IgD-negative memory B cell (primary cell): ENCODE measurements around the gene MAP7. TPM values are rescaled to one million over a fixed set of nuclear protein-coding genes. Genes with fewer than 3 reads are reported as not detected.

ENCODE experiments used
- H3K27ac Mint-ChIP-seq, 3 donors: one replicate each; pipeline ENCODE4 v1.8.0; 2020 to 2022; ENCODE audit warnings: mild to moderate bottlenecking in 3 of 3, mixed read lengths in 3 of 3, moderate library complexity in 1 of 3
- H3K27me3 Mint-ChIP-seq: one replicate; pipeline ENCODE4 v1.8.0; 2021; ENCODE audit warnings: mixed read lengths
- H3K36me3 Mint-ChIP-seq: one replicate; pipeline ENCODE4 v1.8.0; 2020; ENCODE audit warnings: mild to moderate bottlenecking, mixed read lengths
- H3K4me1 Mint-ChIP-seq, 3 donors: one replicate each; pipeline ENCODE4 v1.8.0; 2020 to 2022; ENCODE audit warnings: mixed read lengths in 3 of 3, mild to moderate bottlenecking in 1 of 3
- H3K4me3 Mint-ChIP-seq, 4 donors: one replicate each; pipeline ENCODE4 v1.8.0; 2020 to 2022; ENCODE audit warnings: mild to moderate bottlenecking in 4 of 4, mixed read lengths in 4 of 4, moderate library complexity in 3 of 4
- H3K9me3 Mint-ChIP-seq, 3 donors: one replicate each; pipeline ENCODE4 v1.8.0; 2020 to 2021; ENCODE audit warnings: mixed read lengths in 3 of 3, mild to moderate bottlenecking in 1 of 3
- polyA plus RNA-seq: library from polyadenylated mRNA; unstranded; fragments of 300-500 nt; fragmentation: Illumina TruSeq; gene quantifications from one replicate; pipeline ENCODE4 v1.2.3, GENCODE V29; 2021

MAP7 gene
- polyA plus RNA-seq, 1 donor from 2014 or later = 4.0 TPM

- Mint-ChIP-seq H3K4me1 (no peaks in the 10 kb centered on the region), H3K27me3 (no peaks in the 10 kb centered on the region), H3K36me3 (peaks cover 17% of the 10 kb centered on the region), H3K9me3 (peaks cover 0 to 3% (median 2%) of the 10 kb centered on the region in 3 donors), H3K27ac (no peak overlapping the region), H3K4me3 (no peak overlapping the region)
These were observed 26.6 kb upstream of the MAP7 start for GRCh38 chr6:136576821-136577220.

GRCh38 chr6:136571496-136571895 is 21.3 kb upstream of the MAP7 start:
- Mint-ChIP-seq H3K4me3 (no peak overlapping the region), H3K27me3 (no peaks in the 10 kb centered on the region), H3K36me3 (peaks cover 26% of the 10 kb centered on the region), H3K27ac (no peak overlapping the region), H3K9me3 (peaks cover 2 to 15% (median 5%) of the 10 kb centered on the region in 3 donors), H3K4me1 (no peaks in the 10 kb centered on the region)

- Mint-ChIP-seq H3K27me3 (no peaks in the 10 kb centered on the region), H3K27ac (no peak overlapping the region), H3K36me3 (peaks cover 26% of the 10 kb centered on the region), H3K9me3 (peaks cover 2 to 15% (median 5%) of the 10 kb centered on the region in 3 donors), H3K4me3 (no peak overlapping the region), H3K4me1 (no peaks in the 10 kb centered on the region)
These were observed 20.8 kb upstream of the MAP7 start for GRCh38 chr6:136571065-136571464.

- Mint-ChIP-seq H3K4me3 (no peak overlapping the region), H3K4me1 (peaks cover 0 to 1% (median 0%) of the 10 kb centered on the region in 3 donors), H3K9me3 (peaks cover 2 to 15% (median 2%) of the 10 kb centered on the region in 3 donors), H3K27me3 (no peaks in the 10 kb centered on the region), H3K27ac (no peak overlapping the region), H3K36me3 (peaks cover 26% of the 10 kb centered on the region)
These were observed 17.9 kb upstream of the MAP7 start for GRCh38 chr6:136568129-136568528.

GRCh38 chr6:136567688-136568087 is 17.5 kb upstream of the MAP7 start:
- Mint-ChIP-seq H3K4me3 (no peak overlapping the region), H3K27me3 (no peaks in the 10 kb centered on the region), H3K36me3 (peaks cover 25% of the 10 kb centered on the region), H3K27ac (no peak overlapping the region), H3K4me1 (peaks cover 0 to 1% (median 0%) of the 10 kb centered on the region in 3 donors), H3K9me3 (peaks cover 2 to 15% (median 2%) of the 10 kb centered on the region in 3 donors)

GRCh38 chr6:136566851-136567250 is 16.6 kb upstream of the MAP7 start:
- Mint-ChIP-seq H3K9me3 (peaks cover 2 to 13% (median 2%) of the 10 kb centered on the region in 3 donors), H3K36me3 (peaks cover 25% of the 10 kb centered on the region), H3K4me1 (peaks cover 0 to 1% (median 0%) of the 10 kb centered on the region in 3 donors), H3K27ac (no peak overlapping the region), H3K4me3 (no peak overlapping the region), H3K27me3 (no peaks in the 10 kb centered on the region)

- peak overlapping the region in 1 of 3 donors; percentile 63 for H3K27ac Mint-ChIP-seq
- peaks cover 0 to 6% (median 0%) of the 10 kb centered on the region in 3 donors for H3K9me3 Mint-ChIP-seq
- H3K4me1 Mint-ChIP-seq = peaks cover 0 to 1% (median 0%) of the 10 kb centered on the region in 3 donors
- peaks cover 25% of the 10 kb centered on the region for H3K36me3 Mint-ChIP-seq
- no peak overlapping the region for H3K4me3 Mint-ChIP-seq
- H3K27me3 Mint-ChIP-seq = no peaks in the 10 kb centered on the region
These were observed 15.8 kb upstream of the MAP7 start for GRCh38 chr6:136566007-136566487.

GRCh38 chr6:136564180-136564579 is 14.0 kb upstream of the MAP7 start:
- no peaks in the 10 kb centered on the region for H3K27me3 Mint-ChIP-seq
- peaks cover 15% of the 10 kb centered on the region for H3K36me3 Mint-ChIP-seq
- no peak overlapping the region for H3K4me3 Mint-ChIP-seq
- H3K9me3 Mint-ChIP-seq = no peaks in the 10 kb centered on the region
- H3K4me1 Mint-ChIP-seq = peaks cover 0 to 1% (median 0%) of the 10 kb centered on the region in 3 donors
- no peak overlapping the region for H3K27ac Mint-ChIP-seq

GRCh38 chr6:136563386-136564152 is 13.3 kb upstream of the MAP7 start:
- H3K27ac Mint-ChIP-seq = no peak overlapping the region
- H3K27me3 Mint-ChIP-seq = no peaks in the 10 kb centered on the region
- peaks cover 15% of the 10 kb centered on the region for H3K36me3 Mint-ChIP-seq
- H3K9me3 Mint-ChIP-seq = no peaks in the 10 kb centered on the region
- H3K4me3 Mint-ChIP-seq = no peak overlapping the region
- peaks cover 0 to 1% (median 0%) of the 10 kb centered on the region in 3 donors for H3K4me1 Mint-ChIP-seq

- no peaks in the 10 kb centered on the region for H3K27me3 Mint-ChIP-seq
- H3K36me3 Mint-ChIP-seq = peaks cover 16% of the 10 kb centered on the region
- no peak overlapping the region for H3K27ac Mint-ChIP-seq
- peaks cover 0 to 1% (median 0%) of the 10 kb centered on the region in 3 donors for H3K4me1 Mint-ChIP-seq
- no peaks in the 10 kb centered on the region for H3K9me3 Mint-ChIP-seq
- H3K4me3 Mint-ChIP-seq = no peak overlapping the region
These were observed 12.0 kb upstream of the MAP7 start for GRCh38 chr6:136562211-136562610.

- Mint-ChIP-seq H3K27me3 (peaks cover 13% of the 10 kb centered on the region), H3K36me3 (peaks cover 4% of the 10 kb centered on the region), H3K9me3 (no peaks in the 10 kb centered on the region), H3K27ac (peak overlapping the region in 1 of 3 donors; percentile 8), H3K4me3 (peak overlapping the region in 1 of 4 donors; percentile 4), H3K4me1 (peaks cover 2 to 5% (median 4%) of the 10 kb centered on the region in 3 donors)
These were observed 3.1 kb upstream of the MAP7 start for GRCh38 chr6:136553166-136553787.

GRCh38 chr6:136552054-136552453 is 1.8 kb upstream of the MAP7 start:
- no peaks in the 10 kb centered on the region for H3K36me3 Mint-ChIP-seq
- peak overlapping the region in 2 of 4 donors; percentile 4 to 75 for H3K4me3 Mint-ChIP-seq
- H3K27me3 Mint-ChIP-seq = peaks cover 20% of the 10 kb centered on the region
- peaks cover 2 to 5% (median 4%) of the 10 kb centered on the region in 3 donors for H3K4me1 Mint-ChIP-seq
- H3K9me3 Mint-ChIP-seq = no peaks in the 10 kb centered on the region
- H3K27ac Mint-ChIP-seq = peak overlapping the region in 1 of 3 donors; percentile 87

GRCh38 chr6:136551103-136551502 is 881 bp upstream of the MAP7 start:
- Mint-ChIP-seq H3K27me3 (peaks cover 30% of the 10 kb centered on the region), H3K9me3 (no peaks in the 10 kb centered on the region), H3K27ac (peak overlapping the region in 2 of 3 donors; percentile 56 to 58), H3K36me3 (no peaks in the 10 kb centered on the region), H3K4me1 (peaks cover 2 to 5% (median 4%) of the 10 kb centered on the region in 3 donors), H3K4me3 (peak overlapping the region; percentile 49 to 85 (median 75))

GRCh38 chr6:136550045-136550329 is 235 bp downstream of the MAP7 start:
- peaks cover 1% of the 10 kb centered on the region for H3K36me3 Mint-ChIP-seq
- H3K4me3 Mint-ChIP-seq = peak overlapping the region in 2 of 4 donors; percentile 30 to 51
- H3K27ac Mint-ChIP-seq = no peak overlapping the region
- H3K9me3 Mint-ChIP-seq = no peaks in the 10 kb centered on the region
- H3K4me1 Mint-ChIP-seq = peaks cover 2 to 5% (median 4%) of the 10 kb centered on the region in 3 donors
- peaks cover 33% of the 10 kb centered on the region for H3K27me3 Mint-ChIP-seq

GRCh38 chr6:136549300-136550044 is 750 bp downstream of the MAP7 start:
- Mint-ChIP-seq H3K9me3 (no peaks in the 10 kb centered on the region), H3K4me3 (peak overlapping the region; percentile 11 to 83 (median 64))

More at GRCh38 chr6:136549300-136550044, 750 bp downstream of the MAP7 start:
- H3K27ac Mint-ChIP-seq = peak overlapping the region in 1 of 3 donors; percentile 36
- H3K4me1 Mint-ChIP-seq = peaks cover 2 to 5% (median 4%) of the 10 kb centered on the region in 3 donors
- H3K27me3 Mint-ChIP-seq = peaks cover 36% of the 10 kb centered on the region
- peaks cover 1% of the 10 kb centered on the region for H3K36me3 Mint-ChIP-seq
